PC-9 (cell line): ENCODE measurements around the gene CETP. TPM values are rescaled to one million over a fixed set of nuclear protein-coding genes. Genes with fewer than 3 reads are reported as not detected.

ENCODE experiments used
- BruUV-seq: library from RNA; stranded (reverse); fragments of 400-500 nt; replicated peaks from 2 replicates; lab custom pipeline; 2021; lab: Mats Ljungman, UMichigan
- CTCF ChIA-PET: fragments of 300-600 bp; sonication (Branson Sonifier 250); formaldehyde crosslinking; loops from one replicate; lab custom pipeline; 2022; ENCODE audit warnings: antibody characterized with exemption; lab: Charles Lee
- POLR2A ChIA-PET: fragments of 300-600 bp; sonication (Branson Sonifier 250); formaldehyde crosslinking; loops from one replicate; lab custom pipeline; 2022; ENCODE audit warnings: antibody characterized with exemption; ENCODE audit not compliant: unreplicated experiment; lab: Charles Lee
- DNase-seq, 2 experiments: peaks; one replicate each; pipeline versions ENCODE4 v3.0.0 to v3.0.0-alpha.2; 2015 to 2022; ENCODE audit warnings: mixed read lengths in 1 of 2
- H2AFZ ChIP-seq: fragments of 200-600 bp; sonication (generic); 2 replicates; pipeline ENCODE4 v1.8.1; 2017; ENCODE audit warnings: antibody characterized with exemption
- H3F3A ChIP-seq: fragments of 200-600 bp; sonication (generic); 2 replicates; pipeline ENCODE4 v1.8.1; 2017; ENCODE audit warnings: antibody characterized with exemption, mild to moderate bottlenecking, low read depth; ENCODE audit not compliant: insufficient read depth
- H3K27ac ChIP-seq: fragments of 200-600 bp; sonication (generic); 2 replicates; pipeline ENCODE4 v1.6.1; 2016; ENCODE audit warnings: mixed run types
- H3K27me3 ChIP-seq: fragments of 200-600 bp; sonication (generic); 2 replicates; pipeline ENCODE4 v1.6.1; 2016; ENCODE audit warnings: low read depth, mixed run types; ENCODE audit not compliant: insufficient read depth
- H3K36me3 ChIP-seq: fragments of 200-600 bp; sonication (generic); 2 replicates; pipeline ENCODE4 v1.6.1; 2016; ENCODE audit warnings: low read depth, mixed run types
- H3K4me1 ChIP-seq: fragments of 200-600 bp; sonication (generic); replicated peaks from 2 replicates; pipeline ENCODE4 v1.6.1; 2016; ENCODE audit warnings: mixed run types; ENCODE audit not compliant: insufficient read depth
- H3K4me2 ChIP-seq: fragments of 200-600 bp; sonication (generic); 2 replicates; pipeline ENCODE4 v1.6.1; 2017; ENCODE audit warnings: mixed run types
- H3K4me3 ChIP-seq: fragments of 200-600 bp; sonication (generic); 2 replicates; pipeline ENCODE4 v1.6.1; 2016; ENCODE audit warnings: mixed run types
- H3K79me2 ChIP-seq: fragments of 200-600 bp; sonication (generic); 2 replicates; pipeline ENCODE4 v1.6.1; 2017; ENCODE audit warnings: low read depth, mixed run types
- H3K9me2 ChIP-seq: fragments of 200-600 bp; sonication (generic); 2 replicates; pipeline ENCODE4 v1.8.1; 2017; ENCODE audit warnings: mild to moderate bottlenecking; ENCODE audit not compliant: insufficient read depth
- H3K9me3 ChIP-seq: fragments of 200-600 bp; sonication (generic); 2 replicates; pipeline ENCODE4 v1.8.1; 2016; ENCODE audit warnings: low read depth; ENCODE audit not compliant: insufficient read depth
- H4K20me1 ChIP-seq: fragments of 200-600 bp; sonication (generic); 2 replicates; pipeline ENCODE4 v1.8.1; 2017; ENCODE audit not compliant: insufficient read depth
- EZH2 ChIP-seq: fragments of 200-600 bp; sonication (generic); IDR thresholded peaks from 2 replicates; pipeline ENCODE4 v1.8.0; 2017; ENCODE audit warnings: antibody characterized with exemption, low read depth
- intact Hi-C: fragments of 100-400 bp; cut with micrococcal nuclease; formaldehyde crosslinking; loops from one replicate; pipeline ENCODE4 v1.10.0; 2022; ENCODE audit not compliant: unreplicated experiment
- total RNA-seq: library from RNA; stranded (reverse); gene quantifications from 2 replicates; pipeline ENCODE4 v1.2.3, GENCODE V29; 2021
- TF ChIP-seq, protein P1 (sequence below): fragments of 200-600 bp; sonication (generic); conservative IDR thresholded peaks from 2 replicates; pipeline ENCODE4 v1.6.1; 2017; ENCODE audit warnings: mixed run types, antibody characterized with exemption, mild to moderate bottlenecking, moderate library complexity

The CETP gene
- total RNA-seq, 1 experiment from 2014 or later, result not detected

DNA sequence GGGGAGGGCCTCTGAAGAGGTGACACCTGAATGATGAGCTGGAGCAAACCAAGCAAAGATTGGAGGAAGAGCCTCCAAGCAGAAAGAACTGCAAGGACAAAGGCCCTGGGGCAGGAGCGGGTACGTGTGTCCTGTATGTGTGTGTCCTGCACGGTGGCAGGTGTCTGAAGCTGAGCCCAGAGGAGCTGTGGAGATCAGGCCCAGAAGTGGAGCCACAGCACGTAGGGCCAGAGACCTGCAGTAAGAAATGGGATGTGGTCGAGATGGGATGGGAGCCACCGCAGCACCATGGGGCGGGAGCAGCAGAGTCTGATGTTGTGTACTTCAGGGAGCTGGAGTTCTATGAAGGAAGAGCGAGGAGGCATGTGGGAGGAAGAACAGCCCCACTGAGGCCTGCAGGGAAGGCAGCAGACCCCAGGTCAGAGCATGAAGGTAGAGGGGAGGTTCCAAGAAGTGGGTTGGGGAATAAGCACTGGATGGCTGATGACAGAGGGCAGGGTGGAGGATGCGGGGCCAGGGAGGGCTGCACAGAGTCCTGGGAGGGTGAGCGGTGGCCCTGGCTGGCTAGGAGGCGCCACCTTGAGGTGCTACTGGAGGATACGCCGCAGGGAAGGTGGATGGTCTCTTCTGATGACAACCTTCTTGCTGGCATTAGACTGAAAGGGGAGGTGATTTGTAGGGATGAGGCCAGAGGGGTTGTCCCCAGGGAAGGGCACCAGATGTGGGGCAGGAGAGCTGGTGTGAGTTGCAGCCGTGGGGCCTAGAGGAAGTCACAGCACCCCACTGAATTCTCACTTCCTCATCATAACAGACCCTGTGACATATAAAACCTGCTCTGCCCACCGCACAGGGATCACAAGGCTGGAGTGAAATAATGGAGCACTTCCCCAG lies 10.6 kb upstream of the CETP start:
- Histone ChIP-seq H3K79me2 (no peaks in the 10 kb centered on the region), H3K27me3 (no peaks in the 10 kb centered on the region), H3K9me2 (no peaks in the 10 kb centered on the region), H3K9me3 (no peaks in the 10 kb centered on the region), H3K4me2 (no peak overlapping the region), H2AFZ (no peak overlapping the region), H3K4me1 (no peaks in the 10 kb centered on the region), H3K4me3 (no peak overlapping the region), H3K27ac (no peak overlapping the region), H3F3A (peaks cover 2% of the 10 kb centered on the region; the same call in 1 of the 2 replicates), H3K36me3 (no peaks in the 10 kb centered on the region), H4K20me1 (no peaks in the 10 kb centered on the region)
- DNase-seq, result peak in 1 of 2 experiments; percentile 33
- ChIA-PET CTCF (interaction anchor here (0.7 kb wide), 1 partner anchor 167 kb away, joined by 3 read pairs; no protein-coding TSS in a partner anchor), POLR2A (no interaction called here)
- intact Hi-C loops, result loop anchor here (5.0 kb wide), 1 partner anchor 159 kb away; no protein-coding TSS in a partner anchor
- BruUV-seq, result no TSS peak
- no peak for TF ChIP-seq EZH2
- TF ChIP-seq, protein P1, sequence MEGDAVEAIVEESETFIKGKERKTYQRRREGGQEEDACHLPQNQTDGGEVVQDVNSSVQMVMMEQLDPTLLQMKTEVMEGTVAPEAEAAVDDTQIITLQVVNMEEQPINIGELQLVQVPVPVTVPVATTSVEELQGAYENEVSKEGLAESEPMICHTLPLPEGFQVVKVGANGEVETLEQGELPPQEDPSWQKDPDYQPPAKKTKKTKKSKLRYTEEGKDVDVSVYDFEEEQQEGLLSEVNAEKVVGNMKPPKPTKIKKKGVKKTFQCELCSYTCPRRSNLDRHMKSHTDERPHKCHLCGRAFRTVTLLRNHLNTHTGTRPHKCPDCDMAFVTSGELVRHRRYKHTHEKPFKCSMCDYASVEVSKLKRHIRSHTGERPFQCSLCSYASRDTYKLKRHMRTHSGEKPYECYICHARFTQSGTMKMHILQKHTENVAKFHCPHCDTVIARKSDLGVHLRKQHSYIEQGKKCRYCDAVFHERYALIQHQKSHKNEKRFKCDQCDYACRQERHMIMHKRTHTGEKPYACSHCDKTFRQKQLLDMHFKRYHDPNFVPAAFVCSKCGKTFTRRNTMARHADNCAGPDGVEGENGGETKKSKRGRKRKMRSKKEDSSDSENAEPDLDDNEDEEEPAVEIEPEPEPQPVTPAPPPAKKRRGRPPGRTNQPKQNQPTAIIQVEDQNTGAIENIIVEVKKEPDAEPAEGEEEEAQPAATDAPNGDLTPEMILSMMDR, result peak; percentile 52; the same call in 1 of the 2 replicates

DNA sequence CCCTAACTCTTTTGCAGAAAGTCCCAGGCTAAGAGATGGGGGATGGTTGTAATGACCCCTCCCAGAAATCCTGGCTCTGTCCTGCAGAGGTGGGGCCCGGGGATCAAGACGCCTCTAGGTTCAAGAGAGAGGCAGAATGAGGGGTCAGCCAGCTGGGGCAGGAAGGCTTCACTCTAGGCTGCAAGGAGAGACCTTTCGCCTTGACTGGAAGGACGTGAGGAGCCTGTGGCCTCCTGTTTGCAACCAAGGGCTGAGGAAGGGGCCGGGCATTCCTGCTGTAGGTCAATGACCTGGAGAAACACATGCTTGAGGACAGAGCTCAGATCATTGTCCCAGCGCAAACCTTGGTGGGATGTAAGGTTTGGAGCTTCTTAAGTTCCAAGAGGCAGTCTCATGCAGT lies 8.7 kb upstream of the CETP start:
- no TSS peak for BruUV-seq
- intact Hi-C loops, result loop anchor here (5.0 kb wide), 1 partner anchor 161 kb away; no protein-coding TSS in a partner anchor

DNA sequence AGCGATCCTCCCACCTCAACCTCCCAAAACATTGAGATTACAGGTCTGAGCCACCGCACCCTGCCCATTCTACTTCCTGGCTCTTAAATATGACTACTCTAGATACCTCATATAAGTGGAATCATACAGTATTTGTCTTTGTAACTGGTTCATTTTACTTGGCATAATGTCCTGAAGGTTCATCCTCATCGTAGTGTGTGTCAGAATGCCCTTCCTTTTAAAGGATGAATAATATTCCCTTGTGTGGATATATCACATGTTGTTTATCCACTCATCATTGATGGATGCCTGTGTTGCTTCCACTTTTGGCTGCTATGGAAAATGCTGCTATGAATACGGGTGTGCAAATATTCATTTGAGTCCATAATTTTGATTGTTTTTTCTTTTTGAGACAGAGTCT lies 5.7 kb upstream of the CETP start:
- no peaks in the 10 kb centered on the region for H3K79me2 ChIP-seq
- no peak overlapping the region for H3K4me2 ChIP-seq
- H4K20me1 ChIP-seq, result no peaks in the 10 kb centered on the region
- H3K36me3 ChIP-seq, result no peaks in the 10 kb centered on the region
- no peak overlapping the region for H3K27ac ChIP-seq
- no peaks in the 10 kb centered on the region for H3K27me3 ChIP-seq
- ChIA-PET POLR2A (no interaction called here), CTCF (no interaction called here)
- no peak for DNase-seq
- no peaks in the 10 kb centered on the region for H3K4me1 ChIP-seq
- no peaks in the 10 kb centered on the region for H3K9me2 ChIP-seq
- no peak overlapping the region for H2AFZ ChIP-seq
- no peaks in the 10 kb centered on the region for H3K9me3 ChIP-seq
- TF ChIP-seq, protein P1, result no peak
- TF ChIP-seq EZH2, result no peak
- no peak overlapping the region for H3K4me3 ChIP-seq
- BruUV-seq, result no TSS peak
- intact Hi-C loops, result no loop called here
- no peaks in the 10 kb centered on the region for H3F3A ChIP-seq

More for the DNA sequence above, 8.7 kb upstream of the CETP start:
- H3K27me3 ChIP-seq, result no peaks in the 10 kb centered on the region
- no peaks in the 10 kb centered on the region for H3K9me2 ChIP-seq
- H3K27ac ChIP-seq, result no peak overlapping the region
- TF ChIP-seq EZH2, result no peak
- TF ChIP-seq, protein P1, result no peak
- CTCF ChIA-PET, result no interaction called here
- no peaks in the 10 kb centered on the region for H3K36me3 ChIP-seq
- H2AFZ ChIP-seq, result no peak overlapping the region
- H4K20me1 ChIP-seq, result no peaks in the 10 kb centered on the region
- no peak for DNase-seq
- H3K79me2 ChIP-seq, result no peaks in the 10 kb centered on the region
- POLR2A ChIA-PET, result interaction anchor here (0.5 kb wide), 1 partner anchor 131 kb away, joined by 5 read pairs; no protein-coding TSS in a partner anchor
- no peaks in the 10 kb centered on the region for H3F3A ChIP-seq
- H3K4me2 ChIP-seq, result no peak overlapping the region
- no peak overlapping the region for H3K4me3 ChIP-seq
- no peaks in the 10 kb centered on the region for H3K4me1 ChIP-seq
- H3K9me3 ChIP-seq, result no peaks in the 10 kb centered on the region
